ENCODE results near the gene RPRD2.
"Not testable (repeated sequence)": the region's sequence is repeated elsewhere in the genome, so short reads cannot be mapped to it uniquely, and the experiment has no call there.

Gene RPRD2

GRCh38 chr1:150388241-150388640, 24.3 kb downstream of the RPRD2 start:
- DNase-seq (ENCODE audit: low read depth in 2 of 2), result no peak

GRCh38 chr1:150389650-150390049, 25.7 kb downstream of the RPRD2 start:
- no peak for DNase-seq (ENCODE audit: low read depth in 2 of 2)

GRCh38 chr1:150392627-150393026, 28.7 kb downstream of the RPRD2 start:
- no peak for DNase-seq (ENCODE audit: low read depth in 2 of 2)

DNA sequence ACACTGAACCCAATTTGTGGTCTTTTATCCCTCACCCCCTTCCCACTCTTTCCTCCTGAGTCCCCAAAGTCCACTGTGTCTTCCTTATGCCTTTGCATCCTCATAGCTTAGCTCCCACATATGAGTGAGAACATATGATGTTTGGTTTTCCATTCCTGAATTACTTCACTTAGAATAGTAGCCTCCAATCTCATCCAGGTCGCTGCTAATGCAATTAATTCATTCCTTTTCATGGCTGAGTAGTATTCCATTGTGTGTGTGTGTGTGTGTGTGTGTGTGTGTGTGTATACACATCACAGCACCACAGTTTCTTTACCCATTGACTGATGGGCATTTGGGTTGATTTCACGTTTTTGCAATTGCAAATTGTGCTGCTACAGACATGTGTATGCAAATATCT, 31.2 kb downstream of the RPRD2 start:
- not testable (repeated sequence) for DNase-seq (ENCODE audit: low read depth in 2 of 2)

DNA sequence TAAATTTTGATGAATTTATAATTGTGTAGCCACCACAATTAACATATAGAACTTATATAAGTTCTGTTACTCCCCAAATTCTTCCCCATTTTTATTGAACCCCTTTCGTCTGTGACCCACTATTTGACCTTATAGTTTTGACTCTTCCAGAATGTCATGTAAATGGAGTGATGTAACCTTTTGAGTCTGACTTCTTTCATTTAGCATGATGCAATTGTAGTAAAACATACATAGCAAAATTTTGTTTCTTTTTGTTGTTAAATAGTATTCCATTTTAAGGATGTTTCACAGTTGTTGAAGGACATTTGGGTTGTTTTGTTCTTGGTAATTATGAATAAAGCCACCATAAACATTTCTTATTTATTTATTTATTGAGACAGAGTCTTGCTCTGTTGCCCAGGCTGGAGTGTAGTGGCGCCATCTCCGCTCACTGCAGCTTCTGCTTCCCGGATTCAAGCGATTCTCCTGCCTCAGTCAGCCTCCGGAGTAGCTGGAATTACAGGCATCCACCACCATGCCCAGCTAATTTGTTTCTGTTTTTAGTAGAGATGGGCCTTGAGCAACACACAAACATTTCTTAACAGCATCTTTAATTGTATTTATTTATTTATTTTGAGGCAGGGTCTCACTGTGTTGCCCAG, 33.6 kb downstream of the RPRD2 start:
- DNase-seq (ENCODE audit: low read depth in 2 of 2), result no peak

- no peak for DNase-seq (ENCODE audit: low read depth in 2 of 2)
Observed at GRCh38 chr1:150404465-150404864, 40.5 kb downstream of the RPRD2 start.

DNA sequence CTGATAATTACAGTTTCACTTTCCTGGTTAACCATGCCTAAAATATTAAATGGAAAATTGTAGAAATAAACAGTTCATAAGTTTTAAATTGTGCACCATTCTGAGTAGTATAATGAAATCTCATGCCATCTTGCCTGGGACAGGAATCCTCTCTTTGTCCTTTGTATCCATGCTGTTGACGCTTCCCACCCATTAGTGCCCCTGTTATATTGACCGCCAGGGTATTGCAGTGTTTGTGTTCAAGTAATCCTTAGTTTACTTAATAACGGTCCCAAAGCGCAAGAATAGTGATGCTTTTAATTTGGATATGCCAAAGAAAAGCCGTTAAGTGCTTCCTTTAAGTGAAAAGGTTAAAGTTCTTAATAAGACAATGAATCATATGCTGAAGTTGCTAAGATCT, 41.7 kb downstream of the RPRD2 start:
- no peak for DNase-seq (ENCODE audit: low read depth in 2 of 2)

- no peak for DNase-seq (ENCODE audit: low read depth in 2 of 2)
Observed at GRCh38 chr1:150406483-150406882, 42.5 kb downstream of the RPRD2 start.

- no peak for DNase-seq (ENCODE audit: low read depth in 2 of 2)
Observed at GRCh38 chr1:150407330-150407729, 43.4 kb downstream of the RPRD2 start.

DNA sequence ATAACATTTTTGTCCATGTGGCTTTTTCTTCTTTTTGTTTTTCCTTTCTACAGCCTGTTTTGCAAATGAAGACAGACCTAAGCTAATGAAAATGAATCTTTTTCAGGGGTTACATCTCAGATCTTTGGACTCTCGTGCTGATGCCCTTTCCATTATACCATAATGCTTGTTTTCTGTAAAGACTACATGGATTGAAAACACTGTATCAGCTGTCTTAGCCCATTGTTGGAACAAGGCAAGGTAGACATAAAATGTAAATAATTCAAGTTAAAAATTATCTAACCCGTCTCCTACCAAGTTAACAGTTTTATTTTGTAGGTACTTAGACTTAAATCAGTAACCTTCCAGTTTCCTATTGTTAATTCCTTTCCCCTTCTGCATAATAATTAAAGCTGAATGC, 44.9 kb downstream of the RPRD2 start:
- DNase-seq (ENCODE audit: low read depth in 2 of 2), result no peak

DNA sequence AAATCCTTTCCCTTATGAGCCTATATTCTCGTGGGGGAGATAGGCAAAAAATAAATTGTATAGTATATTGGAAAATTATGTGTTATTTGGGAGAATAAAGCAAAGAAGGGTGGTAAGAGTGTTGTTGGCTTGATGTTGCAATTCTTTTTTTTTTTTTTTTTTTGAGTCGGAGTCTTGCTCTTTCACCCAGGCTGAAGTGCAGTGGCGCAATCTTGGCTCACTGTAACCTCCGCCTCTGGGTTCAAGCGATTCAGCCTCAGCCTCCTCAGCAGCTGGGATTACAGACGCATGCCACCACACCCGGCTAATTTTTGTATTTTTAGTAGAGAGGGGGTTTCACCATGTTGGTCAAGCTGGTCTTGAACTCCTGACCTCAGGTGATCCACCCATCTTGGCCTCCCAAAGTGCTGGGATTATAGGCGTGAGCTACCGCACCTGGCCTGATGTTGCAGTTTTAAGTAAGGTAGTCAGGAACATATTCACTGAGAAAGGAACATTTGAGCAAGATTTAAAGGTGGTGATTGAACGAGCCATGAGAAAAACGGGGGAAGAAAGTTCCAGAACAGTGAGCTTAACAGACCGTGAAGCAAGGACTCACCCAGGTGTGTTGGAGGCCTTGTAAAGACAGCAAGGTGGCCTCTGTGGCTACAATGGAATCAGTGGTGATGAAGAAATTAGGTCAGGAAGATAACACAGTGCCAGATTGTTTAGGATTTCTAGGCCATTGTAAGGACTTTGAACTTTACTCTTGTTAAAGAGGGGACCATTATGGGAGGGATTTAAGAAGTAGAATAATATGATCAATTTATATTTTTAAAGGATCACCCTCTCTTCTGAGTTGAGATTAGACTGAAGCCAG, 45.8 kb downstream of the RPRD2 start:
- no peak for DNase-seq (ENCODE audit: low read depth in 2 of 2)

DNA sequence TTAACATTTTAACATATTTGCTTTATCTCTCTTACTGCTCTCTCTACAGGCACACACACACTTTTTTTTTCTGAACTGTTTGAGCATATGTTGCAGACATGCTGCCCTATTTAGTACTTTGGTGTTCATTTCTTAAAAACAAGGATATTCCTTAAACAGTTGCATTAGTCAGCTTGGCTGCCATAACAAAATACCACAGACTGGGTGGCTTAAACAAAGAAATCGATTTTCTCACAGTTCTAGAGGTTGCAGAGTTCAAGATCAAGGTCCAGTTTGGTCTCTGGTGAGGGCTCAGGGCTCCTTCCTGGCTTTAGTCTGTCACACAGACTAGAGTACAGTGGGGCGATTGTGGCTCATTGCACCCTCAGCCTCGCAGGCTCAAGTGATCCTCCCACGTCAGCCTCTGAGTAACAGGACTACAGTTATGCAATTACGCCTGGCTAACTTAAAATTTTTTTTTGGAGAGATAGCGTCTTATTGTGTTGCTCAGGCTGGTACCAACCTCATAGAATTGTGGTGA, 46.7 kb downstream of the RPRD2 start:
- DNase-seq (ENCODE audit: low read depth in 2 of 2), result no peak

- no peak for DNase-seq (ENCODE audit: low read depth in 2 of 2)
Observed at GRCh38 chr1:150414592-150414991, 50.6 kb downstream of the RPRD2 start.

DNA sequence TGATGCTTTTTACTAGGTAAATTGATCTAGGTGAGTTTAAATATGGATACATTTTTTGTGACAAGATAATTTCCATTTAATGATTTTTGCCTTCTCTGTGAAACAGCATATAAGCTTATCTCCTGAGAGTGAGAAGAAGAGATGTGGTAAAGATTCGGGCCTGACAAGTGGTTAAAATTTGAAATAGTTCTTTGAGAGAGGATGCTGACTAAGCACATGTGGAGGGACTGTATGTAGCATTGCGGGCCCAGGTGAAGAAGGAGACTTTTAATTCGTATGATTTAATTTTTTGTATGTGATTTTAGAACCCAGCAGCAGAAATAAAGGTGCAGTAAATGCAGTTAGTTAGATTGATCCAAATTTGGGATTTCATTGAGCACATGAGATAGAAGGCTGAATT, 51.9 kb downstream of the RPRD2 start:
- DNase-seq (ENCODE audit: low read depth in 2 of 2), result no peak

DNA sequence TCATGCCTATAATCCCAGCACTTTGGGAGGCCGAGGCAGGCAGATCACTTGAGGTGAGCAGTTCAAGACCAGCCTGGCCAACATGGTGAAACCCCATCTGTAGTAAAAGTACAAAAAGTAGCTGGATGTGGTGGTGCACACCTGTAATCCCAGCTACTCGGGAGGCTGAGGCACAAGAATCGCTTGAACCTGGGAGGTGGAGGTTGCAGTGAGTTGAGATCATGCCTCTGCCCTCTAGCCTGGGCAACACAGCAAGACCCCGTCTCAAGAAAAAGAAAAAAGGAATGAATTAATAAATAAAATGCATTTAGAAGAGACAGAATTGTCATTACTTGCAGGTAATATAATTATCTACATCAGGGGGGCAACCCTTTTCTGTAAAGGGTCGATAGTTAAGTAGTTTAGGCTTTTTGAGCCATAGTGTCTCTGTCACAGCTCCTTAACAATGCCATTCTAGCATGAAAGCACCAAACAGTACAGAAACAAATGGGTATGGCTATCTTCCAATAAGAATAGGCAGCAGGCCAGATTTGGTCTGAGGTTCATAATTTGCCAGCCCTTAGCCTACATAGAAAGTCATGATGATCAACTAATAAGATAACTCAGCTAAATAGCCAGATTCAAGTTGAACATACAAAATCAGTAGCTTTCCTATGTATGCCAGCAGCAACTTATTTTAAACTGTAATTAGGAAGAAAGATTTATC, 56.8 kb downstream of the RPRD2 start:
- DNase-seq (ENCODE audit: low read depth in 2 of 2), result no peak

DNA sequence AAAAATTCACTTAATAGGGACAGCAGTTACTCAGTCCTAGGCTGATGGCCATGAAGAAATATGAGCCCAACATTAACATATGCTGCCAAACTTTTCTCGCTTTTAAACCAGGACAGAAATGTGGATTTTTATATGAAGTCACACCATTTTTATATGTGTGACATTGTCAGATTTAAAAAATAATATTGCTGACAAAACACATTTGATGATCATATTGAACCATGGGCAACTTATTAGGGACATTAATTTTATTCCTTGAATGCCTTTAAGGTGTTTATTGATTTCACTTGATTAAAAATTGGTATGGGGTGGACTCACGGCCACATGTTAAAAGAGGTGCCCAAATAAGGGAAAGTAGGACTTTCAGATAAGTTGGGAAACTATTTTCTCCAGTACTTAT, 58.6 kb downstream of the RPRD2 start:
- no peak for DNase-seq (ENCODE audit: low read depth in 2 of 2)

- no peak for DNase-seq (ENCODE audit: low read depth in 2 of 2)
Observed at GRCh38 chr1:150429805-150430204, 65.9 kb downstream of the RPRD2 start.

DNA sequence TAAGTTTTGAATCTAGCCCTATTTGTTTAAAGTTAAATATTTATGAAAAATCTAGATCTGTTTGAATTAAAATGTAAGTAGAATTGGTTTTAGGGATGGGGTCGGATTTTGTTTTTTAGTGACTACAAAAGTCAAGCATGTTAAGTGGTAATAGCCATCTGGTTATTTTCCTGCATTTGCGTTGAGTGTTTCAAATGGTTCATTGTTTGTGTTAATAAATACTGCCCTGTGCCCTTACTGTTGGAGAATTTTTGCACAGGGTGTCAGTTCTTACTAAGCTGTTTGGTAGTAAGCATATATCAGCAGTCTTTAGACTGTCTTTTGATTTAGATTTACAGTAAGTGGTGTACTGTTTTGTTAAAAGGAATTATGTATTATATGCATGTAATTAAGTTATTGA, 77.2 kb downstream of the RPRD2 start:
- no peak for DNase-seq (ENCODE audit: low read depth in 2 of 2)

DNA sequence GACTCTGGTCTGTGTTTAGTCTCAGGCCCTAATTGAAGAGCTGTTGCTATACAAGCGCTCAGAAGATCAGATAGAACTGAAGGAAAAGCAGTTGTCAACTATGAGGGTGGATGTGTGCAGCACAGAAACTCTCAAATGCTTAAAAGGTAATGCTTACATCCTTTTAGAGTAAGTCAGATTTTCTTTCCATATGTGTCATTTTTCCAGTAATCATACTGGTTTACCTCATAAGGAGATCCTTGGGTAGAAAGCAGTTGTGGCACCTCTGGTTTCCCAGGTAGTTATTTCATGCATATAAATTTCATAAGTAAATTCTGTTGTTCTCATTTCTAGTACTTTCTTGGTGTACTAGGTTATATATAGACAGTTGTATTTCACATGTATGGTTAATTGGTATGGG, 80.3 kb downstream of the RPRD2 start:
- DNase-seq (ENCODE audit: low read depth in 2 of 2), result no peak

GRCh38 chr1:150456146-150456647, 92.2 kb downstream of the RPRD2 start:
- no peak for DNase-seq (ENCODE audit: low read depth in 2 of 2)

- DNase-seq (ENCODE audit: low read depth in 2 of 2), result no peak
Observed at GRCh38 chr1:150464422-150464826, 100.5 kb downstream of the RPRD2 start.

GRCh38 chr1:150466964-150467363, 103.0 kb downstream of the RPRD2 start:
- DNase-seq (ENCODE audit: low read depth in 2 of 2), result no peak
